NT2/D1 (cell line): ENCODE data around the gene CAPN14.

Source experiments
- SUZ12 ChIP-seq: IDR thresholded peaks from 2 replicates; pipeline ENCODE4 v1.6.1; 2011; ENCODE audit not compliant: insufficient read length, insufficient read depth; ENCODE audit errors: extremely low read depth
- ZNF274 ChIP-seq: IDR thresholded peaks from 2 replicates; pipeline ENCODE4 v1.6.1; 2011; ENCODE audit warnings: mild to moderate bottlenecking, low read depth, low read length

GRCh38 chr2:31253356-31254131 lies 36.2 kb upstream of the CAPN14 start:
- TF ChIP-seq ZNF274, result no peak
- no peak for TF ChIP-seq SUZ12
